IMR-90 (cell line): ENCODE data around the gene ELFN1. TPM values are rescaled to one million over a fixed set of nuclear protein-coding genes. Genes with fewer than 3 reads are reported as not detected.
"Not testable (repeated sequence)": the region's sequence is repeated elsewhere in the genome, so short reads cannot be mapped to it uniquely, and the experiment has no call there.

Experiments used
- ATAC-seq: fragments of 200-7000 bp; cut with Tn5 transposase; 2 replicates; pipeline ENCODE4 v1.9.1; 2020; ENCODE audit warnings: low read depth, mild to moderate bottlenecking, moderate library complexity
- BruUV-seq: library from RNA; stranded (reverse); fragments of 400-500 nt; replicated peaks from 2 replicates; lab custom pipeline; 2021; lab: Mats Ljungman, UMichigan
- CTCF ChIA-PET: fragments of 300-600 bp; formaldehyde crosslinking; extraction: SDS; loops from one replicate; lab custom pipeline; 2021; ENCODE audit warnings: antibody characterized with exemption; lab: Yijun Ruan, JAX
- POLR2A ChIA-PET: fragments of 300-600 bp; sonication (Branson Sonifier 250); formaldehyde crosslinking; loops from one replicate; lab custom pipeline; 2022; ENCODE audit warnings: antibody characterized with exemption; ENCODE audit not compliant: unreplicated experiment; lab: Charles Lee
- DNase-seq: peaks from one replicate; pipeline ENCODE4 v3.0.0; 2013
- H2AFZ ChIP-seq: replicated peaks from 2 replicates; pipeline ENCODE3; 2013; ENCODE audit warnings: low read length, mild to moderate bottlenecking; ENCODE audit not compliant: poor library complexity
- H2AK5ac ChIP-seq: 2 replicates; pipeline ENCODE4 v1.6.1; 2013; ENCODE audit warnings: low read depth, low read length, inconsistent platforms
- H2AK9ac ChIP-seq: replicated peaks from 2 replicates; pipeline ENCODE3; 2013; ENCODE audit warnings: mild to moderate bottlenecking, low read depth, low read length, moderate library complexity; ENCODE audit not compliant: poor library complexity
- H2BK120ac ChIP-seq: 2 replicates; pipeline ENCODE4 v1.6.1; 2013; ENCODE audit warnings: low read depth, low read length, inconsistent platforms
- H2BK15ac ChIP-seq: 3 replicates; pipeline ENCODE4 v1.6.1; 2013; ENCODE audit warnings: low read depth, low read length, inconsistent platforms
- H2BK20ac ChIP-seq: 2 replicates; pipeline ENCODE4 v1.6.1; 2013; ENCODE audit warnings: low read depth, mild to moderate bottlenecking, inconsistent platforms, low read length, moderate library complexity
- H2BK5ac ChIP-seq: 2 replicates; pipeline ENCODE4 v1.6.1; 2013; ENCODE audit warnings: mild to moderate bottlenecking, low read depth, low read length, inconsistent platforms; ENCODE audit not compliant: poor library complexity, severe bottlenecking
- H3K14ac ChIP-seq: replicated peaks from 2 replicates; pipeline ENCODE4 v1.6.1; 2013; ENCODE audit warnings: low read depth, low read length, inconsistent platforms
- H3K18ac ChIP-seq: 2 replicates; pipeline ENCODE4 v1.6.1; 2013; ENCODE audit warnings: low read depth, low read length, control low read depth
- H3K23ac ChIP-seq: 2 replicates; pipeline ENCODE4 v1.6.1; 2013; ENCODE audit warnings: low read depth, low read length, inconsistent platforms
- H3K27ac ChIP-seq: 2 replicates; pipeline ENCODE4 v1.5.1; 2013; ENCODE audit warnings: mild to moderate bottlenecking, control low read depth, low read length; ENCODE audit not compliant: insufficient read depth
- H3K27me3 ChIP-seq: 2 replicates; pipeline ENCODE4 v1.6.1; 2013; ENCODE audit warnings: low read length; ENCODE audit not compliant: control insufficient read depth, insufficient read depth
- H3K36me3 ChIP-seq: 2 replicates; pipeline ENCODE4 v1.6.1; 2013; ENCODE audit warnings: low read length, mixed read lengths; ENCODE audit not compliant: control insufficient read depth, insufficient read depth
- H3K4ac ChIP-seq: 2 replicates; pipeline ENCODE4 v1.6.1; 2013; ENCODE audit warnings: low read depth, low read length, inconsistent platforms
- H3K4me1 ChIP-seq: 2 replicates; pipeline ENCODE4 v1.6.1; 2013; ENCODE audit warnings: low read length, mixed read lengths; ENCODE audit not compliant: control insufficient read depth, insufficient read depth
- H3K4me2 ChIP-seq: 2 replicates; pipeline ENCODE4 v1.6.1; 2013; ENCODE audit warnings: low read depth, mild to moderate bottlenecking, control low read depth, low read length, moderate library complexity
- H3K4me3 ChIP-seq: 2 replicates; pipeline ENCODE4 v1.5.1; 2013; ENCODE audit warnings: low read depth, mild to moderate bottlenecking, control low read depth, low read length, moderate library complexity; ENCODE audit not compliant: insufficient read depth
- H3K56ac ChIP-seq: 2 replicates; pipeline ENCODE4 v1.6.1; 2013; ENCODE audit warnings: low read length, inconsistent platforms; ENCODE audit not compliant: insufficient read depth; ENCODE audit errors: extremely low read depth
- H3K79me1 ChIP-seq, 2 experiments: 2 replicates each; pipeline ENCODE4 v1.6.1; 2013; ENCODE audit warnings: low read length in 2 of 2, inconsistent platforms in 1 of 2, low read depth in 1 of 2
- H3K9ac ChIP-seq: 2 replicates; pipeline ENCODE4 v1.6.1; 2013; ENCODE audit warnings: low read depth, low read length, control low read depth
- H3K9me1 ChIP-seq: 2 replicates; pipeline ENCODE4 v1.6.1; 2013; ENCODE audit warnings: low read length, inconsistent platforms; ENCODE audit not compliant: insufficient read depth
- H3K9me3 ChIP-seq: 2 replicates; pipeline ENCODE4 v1.6.1; 2013; ENCODE audit warnings: low read length; ENCODE audit not compliant: control insufficient read depth, insufficient read depth
- H4K20me1 ChIP-seq: 2 replicates; pipeline ENCODE4 v1.6.1; 2013; ENCODE audit warnings: low read length, inconsistent platforms; ENCODE audit not compliant: insufficient read depth
- H4K5ac ChIP-seq: 2 replicates; pipeline ENCODE4 v1.6.1; 2013; ENCODE audit warnings: mild to moderate bottlenecking, low read depth, low read length, control low read depth
- H4K8ac ChIP-seq, 2 experiments: 2 replicates each; pipeline ENCODE4 v1.6.1; 2013; ENCODE audit warnings: low read depth in 2 of 2, low read length in 2 of 2, control low read depth in 1 of 2, inconsistent platforms in 1 of 2
- H4K91ac ChIP-seq: 2 replicates; pipeline ENCODE4 v1.6.1; 2013; ENCODE audit warnings: low read depth, low read length, inconsistent platforms; ENCODE audit not compliant: insufficient read depth
- CEBPB ChIP-seq: IDR thresholded peaks from 2 replicates; pipeline ENCODE4 v1.6.1; 2012; ENCODE audit warnings: low read depth, low read length, improper control_type of control experiment
- MAFK ChIP-seq: IDR thresholded peaks from 2 replicates; pipeline ENCODE4 v1.6.1; 2012; ENCODE audit warnings: low read depth, low read length, improper control_type of control experiment
- MAZ ChIP-seq: IDR thresholded peaks from 2 replicates; pipeline ENCODE4 v1.6.1; 2012; ENCODE audit warnings: low read depth, mild to moderate bottlenecking, low read length, improper control_type of control experiment, moderate library complexity, borderline replicate concordance
- MXI1 ChIP-seq: IDR thresholded peaks from 2 replicates; pipeline ENCODE4 v1.6.1; 2012; ENCODE audit warnings: low read depth, mild to moderate bottlenecking, low read length, moderate library complexity, borderline replicate concordance
- SMC3 ChIP-seq: fragments of 150-350 bp; IDR thresholded peaks from 2 replicates; pipeline ENCODE4 v1.6.1; 2016; ENCODE audit warnings: low read depth, mild to moderate bottlenecking, antibody characterized with exemption, low read length, moderate library complexity
- WGBS, 2 experiments: methylation state at CpG; one replicate each; pipeline versions ENCODE4 v1.1.5 to v1.1.7; 2013; ENCODE audit warnings: missing lambda C conversion rate in 2 of 2; ENCODE audit not compliant: insufficient read length in 1 of 2; ENCODE audit errors: extremely low coverage in 2 of 2; 5-methylcytosine and 5-hydroxymethylcytosine counted together
- dilution Hi-C: fragments of 300-500 bp; cut with HindIII; formaldehyde crosslinking; loops from one replicate; pipeline ENCODE4 v1.14.3; 2018; ENCODE audit warnings: low sequenced_read_pairs; ENCODE audit not compliant: unreplicated experiment
- in situ Hi-C: fragments of 300-500 bp; cut with MboI; formaldehyde crosslinking; loops from 3 replicates; pipeline ENCODE4 v1.14.3; 2019; ENCODE audit warnings: low sequenced_read_pairs, inconsistent platforms, mixed read lengths
- intact Hi-C: fragments of 100-400 bp; cut with micrococcal nuclease; formaldehyde crosslinking; loops from 2 replicates; pipeline ENCODE4 v1.10.0; 2022
- polyA plus RNA-seq, 3 experiments: library from polyadenylated mRNA; depleted of rRNA; stranded (reverse); fragments of >200 nt; gene quantifications; 2 replicates each; pipeline ENCODE4 v1.2.3, GENCODE V29; 2012; ENCODE audit warnings: low replicate concordance in 1 of 3
- total RNA-seq: library from RNA; depleted of rRNA; stranded (reverse); fragments of >200 nt; gene quantifications from 2 replicates; pipeline ENCODE4 v1.2.3, GENCODE V29; 2012

Gene ELFN1
- total and polyA plus RNA-seq, 2 of the 4 experiments (the other 2 are of a cell fraction), result 1.6 to 5.2 TPM

DNA sequence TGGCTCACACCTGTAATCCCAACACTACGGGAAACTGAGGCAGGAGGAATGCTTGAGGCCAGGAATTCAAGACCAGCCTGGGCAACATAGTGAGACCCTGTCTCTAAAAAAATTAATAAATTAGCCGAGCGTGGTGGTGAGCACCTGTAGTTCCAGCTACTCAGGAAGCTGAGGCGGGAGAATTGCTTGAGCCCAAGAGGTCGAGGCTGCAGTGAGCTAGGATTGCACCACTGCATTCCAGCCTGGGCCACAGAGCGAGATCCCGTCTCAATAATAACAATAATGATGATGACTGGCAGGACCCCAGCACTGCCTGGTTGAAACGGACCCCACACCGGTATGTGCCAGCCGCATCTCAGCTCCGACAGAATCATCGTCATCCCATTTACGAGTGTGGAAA is 93.0 kb downstream of the ELFN1 start:
- H3K9me1 ChIP-seq, result no peaks in the 10 kb centered on the region
- no peak overlapping the region for H3K4me3 ChIP-seq
- TF ChIP-seq SMC3, result no peak
- no peak for TF ChIP-seq MAZ
- no peak for TF ChIP-seq MAFK
- TF ChIP-seq CEBPB, result no peak
- no peak for TF ChIP-seq MXI1
- H3K9ac ChIP-seq, result no peak overlapping the region
- no peaks in the 10 kb centered on the region; the same call in 1 of the 2 replicates for H3K27me3 ChIP-seq
- no peak overlapping the region for H4K5ac ChIP-seq
- no peak overlapping the region for H3K56ac ChIP-seq
- no peak overlapping the region for H2BK15ac ChIP-seq
- no peak overlapping the region for H4K8ac ChIP-seq
- no peaks in the 10 kb centered on the region for H4K20me1 ChIP-seq
- H2BK120ac ChIP-seq, result no peak overlapping the region
- no peak overlapping the region for H2BK5ac ChIP-seq
- no peak overlapping the region for H3K4ac ChIP-seq
- BruUV-seq, result no TSS peak
- H3K4me1 ChIP-seq, result no peaks in the 10 kb centered on the region
- in situ Hi-C loops, result no loop called here
- dilution Hi-C loops, result no loop called here
- ChIA-PET CTCF (no interaction called here), POLR2A (no interaction called here)
- H2AK5ac ChIP-seq, result no peak overlapping the region
- no peak overlapping the region for H3K4me2 ChIP-seq
- H3K36me3 ChIP-seq, result no peaks in the 10 kb centered on the region
- no peak overlapping the region for H3K27ac ChIP-seq
- DNase-seq (no peak), ATAC-seq (no peak)
- H3K79me1 ChIP-seq, result no peaks in the 10 kb centered on the region
- no peak overlapping the region for H3K18ac ChIP-seq
- no peak overlapping the region for H4K91ac ChIP-seq
- peaks cover 20% of the 10 kb centered on the region for H3K9me3 ChIP-seq
- WGBS, 2 experiments, result 87% methylated on average over 9 of the region's 13 CpGs; no CpG with 5 or more reads in 1 of the 2 experiments
- H2AK9ac ChIP-seq, result no peak overlapping the region
- H3K14ac ChIP-seq, result no peak overlapping the region
- no peak overlapping the region for H2AFZ ChIP-seq
- H3K23ac ChIP-seq, result no peak overlapping the region
- intact Hi-C loops, result no loop called here
- H2BK20ac ChIP-seq, result no peak overlapping the region

GRCh38 chr7:1763911-1764310 is 93.8 kb downstream of the ELFN1 start:
- H2AK5ac ChIP-seq, H2BK20ac ChIP-seq, POLR2A ChIA-PET, H4K91ac ChIP-seq, H2BK15ac ChIP-seq, BruUV-seq, H3K27ac ChIP-seq, H3K4ac ChIP-seq, H2AFZ ChIP-seq, DNase-seq, H3K27me3 ChIP-seq, H2BK5ac ChIP-seq, H4K5ac ChIP-seq, CTCF ChIA-PET, H3K79me1 ChIP-seq, dilution Hi-C loops, H3K4me1 ChIP-seq, H4K20me1 ChIP-seq, H3K14ac ChIP-seq, H3K4me2 ChIP-seq, H3K9me1 ChIP-seq, H4K8ac ChIP-seq, H2BK120ac ChIP-seq, in situ Hi-C loops, H3K56ac ChIP-seq, H3K18ac ChIP-seq, H3K4me3 ChIP-seq, H3K23ac ChIP-seq, H3K36me3 ChIP-seq, ATAC-seq, H3K9ac ChIP-seq, intact Hi-C loops, H2AK9ac ChIP-seq: not testable (repeated sequence)
- 100% methylated on average over 1 of the region's 15 CpGs; no CpG with 5 or more reads in 1 of the 2 experiments for WGBS, 2 experiments
- H3K9me3 ChIP-seq, result peaks cover 20% of the 10 kb centered on the region
